Fibroblast of the aortic adventitia (primary cell): ENCODE measurements around the gene COA4. TPM values are rescaled to one million over a fixed set of nuclear protein-coding genes. Genes with fewer than 3 reads are reported as not detected.

Experiments used
- DNase-seq: peaks from one replicate; pipeline ENCODE4 v3.0.0-alpha.2; 2010; ENCODE audit warnings: low read depth
- H3K4me3 ChIP-seq: 2 replicates; pipeline ENCODE4 v1.5.1; 2011; ENCODE audit warnings: low read depth, mild to moderate bottlenecking, control low read depth, low read length, moderate library complexity
- CTCF ChIP-seq: IDR thresholded peaks from 2 replicates; pipeline ENCODE4 v1.5.1; 2011; ENCODE audit warnings: mild to moderate bottlenecking, low read length, control low read depth, inconsistent platforms; ENCODE audit not compliant: insufficient read depth
- total RNA-seq: library from RNA; depleted of rRNA; stranded (reverse); fragments of >200 nt; gene quantifications from 2 replicates; pipeline ENCODE4 v1.2.3, GENCODE V29; 2012; ENCODE audit warnings: low replicate concordance

Gene COA4
- 54.2 and 70.8 TPM in 2 replicates for total RNA-seq

DNA sequence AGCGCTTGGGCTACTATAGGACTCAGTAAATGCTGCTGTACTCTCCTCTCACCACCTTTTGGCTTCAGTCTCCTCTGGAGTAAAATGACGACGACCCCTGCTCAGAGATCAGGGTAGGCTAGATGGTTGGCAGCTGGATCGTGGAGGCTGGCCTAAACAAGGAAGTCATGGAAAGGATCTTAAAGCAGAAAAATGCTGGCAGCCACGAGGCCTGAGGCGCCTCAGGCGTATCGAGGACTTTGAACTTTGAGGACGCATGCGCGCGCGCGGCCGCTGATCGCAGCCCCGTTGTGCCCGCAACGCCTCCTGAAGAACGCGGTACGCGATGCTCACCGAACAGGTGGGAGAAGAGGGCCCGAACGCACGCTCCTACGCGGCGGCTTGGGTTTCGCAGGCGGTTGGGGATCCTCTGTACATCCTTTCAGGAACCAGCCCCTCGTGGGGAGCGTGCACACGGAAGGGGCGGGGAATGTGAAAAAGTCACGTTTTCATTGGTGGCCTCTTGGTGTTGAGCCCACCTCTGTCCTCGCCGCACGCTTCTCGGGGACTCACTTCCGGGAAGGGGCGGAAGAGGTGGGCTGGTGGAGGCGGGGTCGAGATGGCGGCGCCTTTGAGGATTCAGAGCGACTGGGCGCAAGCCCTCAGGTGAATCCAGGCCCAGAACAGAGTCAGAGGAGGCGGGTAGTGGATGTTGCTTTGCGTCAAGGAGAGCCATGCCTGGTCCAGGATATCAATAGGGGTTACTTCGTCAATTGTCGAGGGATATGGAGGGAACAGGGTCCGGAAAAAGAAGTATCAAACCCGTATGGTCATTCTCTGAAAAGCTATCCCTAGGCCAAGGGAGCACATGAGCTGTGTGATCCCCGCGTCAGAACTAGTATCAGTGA is at the start of gene COA4, which contains the start of gene PAAF1:
TSS of gene COA4 (minus strand) at position 423 of the 887 bp plus-strand sequence. CDS start 3,468 bp downstream, outside the sequence.
TSS of gene PAAF1 (plus strand) at position 576 of the 887 bp plus-strand sequence. CDS start at position 599, 23 bp downstream.
- peak within 1 kb of the TSS; percentile 95 for H3K4me3 ChIP-seq
- no peak for TF ChIP-seq CTCF
- peak; percentile 94 for DNase-seq

- H3K4me3 ChIP-seq: no peak overlapping the region
- no peak for DNase-seq
- TF ChIP-seq CTCF: no peak
Observed at GRCh38 chr11:73921180-73921579, 44.5 kb upstream of the COA4 start.

- no peak for TF ChIP-seq CTCF
- no peak overlapping the region for H3K4me3 ChIP-seq
- peak; percentile 22 for DNase-seq
Observed at GRCh38 chr11:73916435-73916834, 39.8 kb upstream of the COA4 start.

- H3K4me3 ChIP-seq: no peak overlapping the region
- DNase-seq: no peak
- no peak for TF ChIP-seq CTCF
Observed at GRCh38 chr11:73914284-73914683, 37.6 kb upstream of the COA4 start.

GRCh38 chr11:73913472-73913871 is 36.8 kb upstream of the COA4 start:
- TF ChIP-seq CTCF: no peak
- no peak overlapping the region for H3K4me3 ChIP-seq

GRCh38 chr11:73912026-73912425 is 35.4 kb upstream of the COA4 start:
- H3K4me3 ChIP-seq: no peak overlapping the region
- DNase-seq: no peak
- TF ChIP-seq CTCF: no peak

More at GRCh38 chr11:73913472-73913871, 36.8 kb upstream of the COA4 start:
- no peak for DNase-seq
